Cardiac fibroblast (primary cell): Measurements from ENCODE around the gene HAUS5.
"Not testable (repeated sequence)": the region's sequence is repeated elsewhere in the genome, so short reads cannot be mapped to it uniquely, and the experiment has no call there.

Experiments
- DNase-seq, 2 donors: peaks; one replicate each; pipeline versions ENCODE4 v3.0.0 to v3.0.0-alpha.2; 2010; ENCODE audit warnings: low read depth in 2 of 2
- H3K4me3 ChIP-seq, 2 donors: replicated peaks in 1 of 2; 1 replicate in 1 of 2; 2 replicates in 1 of 2; pipeline ENCODE4 v1.5.1; 2011; ENCODE audit warnings: low read depth in 2 of 2, low read length in 2 of 2, mild to moderate bottlenecking in 2 of 2, moderate library complexity in 1 of 2
- CTCF ChIP-seq: IDR thresholded peaks from one replicate; pipeline ENCODE4 v1.5.1; 2011; ENCODE audit warnings: low read depth, mild to moderate bottlenecking, low read length, inconsistent platforms

The HAUS5 gene

GRCh38 chr19:35592226-35592625 lies 20.3 kb upstream of the HAUS5 start:
- DNase-seq: peak; percentile 63 to 70
- peak; percentile 56 for TF ChIP-seq CTCF

GRCh38 chr19:35595026-35595425 lies 17.5 kb upstream of the HAUS5 start:
- not testable (repeated sequence) for H3K4me3 ChIP-seq, DNase-seq

More at GRCh38 chr19:35592226-35592625, 20.3 kb upstream of the HAUS5 start:
- no peak overlapping the region for H3K4me3 ChIP-seq

GRCh38 chr19:35595928-35596327 lies 16.6 kb upstream of the HAUS5 start:
- TF ChIP-seq CTCF: no peak
- H3K4me3 ChIP-seq: no peak overlapping the region
- DNase-seq: no peak

GRCh38 chr19:35596366-35596999 lies 16.1 kb upstream of the HAUS5 start:
- TF ChIP-seq CTCF: no peak
- peak in 1 of 2 donors; percentile 33 for DNase-seq
- H3K4me3 ChIP-seq: no peak overlapping the region

- H3K4me3 ChIP-seq: no peak overlapping the region
- no peak for TF ChIP-seq CTCF
- no peak for DNase-seq
Measured at GRCh38 chr19:35601971-35602370, 10.6 kb upstream of the HAUS5 start.

GRCh38 chr19:35604436-35604835 lies 8.1 kb upstream of the HAUS5 start:
- H3K4me3 ChIP-seq, DNase-seq: not testable (repeated sequence)

- not testable (repeated sequence) for DNase-seq, H3K4me3 ChIP-seq
Measured at GRCh38 chr19:35607170-35607569, 5.4 kb upstream of the HAUS5 start.

GRCh38 chr19:35607661-35608060 lies 4.9 kb upstream of the HAUS5 start:
- no peak for DNase-seq
- H3K4me3 ChIP-seq: no peak overlapping the region
- no peak for TF ChIP-seq CTCF
